T-helper 2 cell treated with Interferon-gamma antibody and Interleukin-4, amounts not matched to agents 5 μg/mL and 100 μg/mL, for 36 hours (primary cell): ENCODE measurements around the gene DENND6B.
A peak's percentile ranks its signal among the peaks of the same experiment; 100 is the strongest.
"Not testable (repeated sequence)": the region's sequence is repeated elsewhere in the genome, so short reads cannot be mapped to it uniquely, and the experiment has no call there.

Source experiments
- DNase-seq: peaks from one replicate; pipeline ENCODE4 v3.0.0; 2021; ENCODE audit warnings: low spot score
- H3K27ac Mint-ChIP-seq: one replicate; pipeline ENCODE4 v1.8.0; 2021; ENCODE audit warnings: mild to moderate bottlenecking, mixed read lengths
- H3K27me3 Mint-ChIP-seq: one replicate; pipeline ENCODE4 v1.8.0; 2021; ENCODE audit warnings: low read depth, mixed read lengths
- H3K36me3 Mint-ChIP-seq: one replicate; pipeline ENCODE4 v1.8.0; 2021; ENCODE audit warnings: low read depth, mixed read lengths
- H3K4me1 Mint-ChIP-seq: one replicate; pipeline ENCODE4 v1.8.0; 2021; ENCODE audit warnings: low read depth, mixed read lengths
- H3K4me3 Mint-ChIP-seq: one replicate; pipeline ENCODE4 v1.8.0; 2022; ENCODE audit warnings: mild to moderate bottlenecking, moderate library complexity, mixed read lengths
- H3K9me3 Mint-ChIP-seq: one replicate; pipeline ENCODE4 v1.8.0; 2021; ENCODE audit warnings: mixed read lengths

The DENND6B gene

GRCh38 chr22:50347157-50347556 lies 20.3 kb upstream of the DENND6B start:
- H3K4me3 Mint-ChIP-seq, result no peak overlapping the region
- no peak overlapping the region for H3K27ac Mint-ChIP-seq
- H3K4me1 Mint-ChIP-seq, result peaks cover 4% of the 10 kb centered on the region
- DNase-seq, result no peak
- no peaks in the 10 kb centered on the region for H3K9me3 Mint-ChIP-seq
- H3K27me3 Mint-ChIP-seq, result no peaks in the 10 kb centered on the region
- peaks cover under 1% of the 10 kb centered on the region for H3K36me3 Mint-ChIP-seq

- Mint-ChIP-seq H3K4me1 (peaks cover 5% of the 10 kb centered on the region), H3K9me3 (no peaks in the 10 kb centered on the region), H3K27me3 (no peaks in the 10 kb centered on the region), H3K27ac (no peak overlapping the region), H3K36me3 (no peaks in the 10 kb centered on the region), H3K4me3 (no peak overlapping the region)
- DNase-seq, result no peak
Measured at GRCh38 chr22:50346470-50346869, 19.7 kb upstream of the DENND6B start.

- H3K36me3 Mint-ChIP-seq, result no peaks in the 10 kb centered on the region
- no peaks in the 10 kb centered on the region for H3K9me3 Mint-ChIP-seq
- DNase-seq, result no peak
- H3K4me1 Mint-ChIP-seq, result peaks cover 7% of the 10 kb centered on the region
- H3K27me3 Mint-ChIP-seq, result no peaks in the 10 kb centered on the region
- peak overlapping the region; percentile 49 for H3K4me3 Mint-ChIP-seq
- H3K27ac Mint-ChIP-seq, result no peak overlapping the region
Measured at GRCh38 chr22:50343541-50343935, 16.7 kb upstream of the DENND6B start.

GRCh38 chr22:50342651-50343540 lies 16.1 kb upstream of the DENND6B start, which contains the start of gene PPP6R2:
Gene PPP6R2, plus strand, starts transcription at chr22:50343327. Its CDS starts 50,582 bp downstream, at chr22:50393909.
- Mint-ChIP-seq H3K36me3 (no peaks in the 10 kb centered on the region), H3K4me1 (peaks cover 7% of the 10 kb centered on the region), H3K4me3 (peak within 1 kb of the TSS; percentile 83), H3K27ac (peak within 1 kb of the TSS; percentile 87), H3K9me3 (no peaks in the 10 kb centered on the region), H3K27me3 (no peaks in the 10 kb centered on the region)
- DNase-seq, result peak; percentile 88

GRCh38 chr22:50341977-50342650 lies 15.3 kb upstream of the DENND6B start:
- H3K27me3 Mint-ChIP-seq, result no peaks in the 10 kb centered on the region
- peak; percentile 84 for DNase-seq
- H3K27ac Mint-ChIP-seq, result peak overlapping the region; percentile 87
- no peaks in the 10 kb centered on the region for H3K36me3 Mint-ChIP-seq
- no peaks in the 10 kb centered on the region for H3K9me3 Mint-ChIP-seq
- peak overlapping the region; percentile 83 for H3K4me3 Mint-ChIP-seq
- H3K4me1 Mint-ChIP-seq, result peaks cover 7% of the 10 kb centered on the region

GRCh38 chr22:50339945-50340879 lies 13.4 kb upstream of the DENND6B start:
- no peak overlapping the region for H3K4me3 Mint-ChIP-seq
- no peaks in the 10 kb centered on the region for H3K9me3 Mint-ChIP-seq
- DNase-seq, result no peak
- H3K27ac Mint-ChIP-seq, result no peak overlapping the region
- no peaks in the 10 kb centered on the region for H3K36me3 Mint-ChIP-seq
- peaks cover 7% of the 10 kb centered on the region for H3K4me1 Mint-ChIP-seq
- H3K27me3 Mint-ChIP-seq, result no peaks in the 10 kb centered on the region

GRCh38 chr22:50338860-50339462 lies 12.1 kb upstream of the DENND6B start:
- no peak overlapping the region for H3K27ac Mint-ChIP-seq
- no peak for DNase-seq
- no peak overlapping the region for H3K4me3 Mint-ChIP-seq
- H3K9me3 Mint-ChIP-seq, result no peaks in the 10 kb centered on the region
- H3K4me1 Mint-ChIP-seq, result peaks cover 7% of the 10 kb centered on the region
- no peaks in the 10 kb centered on the region for H3K27me3 Mint-ChIP-seq
- no peaks in the 10 kb centered on the region for H3K36me3 Mint-ChIP-seq

GRCh38 chr22:50338042-50338573 lies 11.3 kb upstream of the DENND6B start:
- no peaks in the 10 kb centered on the region for H3K36me3 Mint-ChIP-seq
- no peak overlapping the region for H3K4me3 Mint-ChIP-seq
- H3K27me3 Mint-ChIP-seq, result no peaks in the 10 kb centered on the region
- peaks cover 7% of the 10 kb centered on the region for H3K4me1 Mint-ChIP-seq
- no peak for DNase-seq
- no peak overlapping the region for H3K27ac Mint-ChIP-seq
- no peaks in the 10 kb centered on the region for H3K9me3 Mint-ChIP-seq

- no peak overlapping the region for H3K27ac Mint-ChIP-seq
- H3K27me3 Mint-ChIP-seq, result no peaks in the 10 kb centered on the region
- H3K9me3 Mint-ChIP-seq, result no peaks in the 10 kb centered on the region
- no peak overlapping the region for H3K4me3 Mint-ChIP-seq
- DNase-seq, result no peak
- peaks cover 6% of the 10 kb centered on the region for H3K4me1 Mint-ChIP-seq
- no peaks in the 10 kb centered on the region for H3K36me3 Mint-ChIP-seq
Measured at GRCh38 chr22:50337262-50338041, 10.6 kb upstream of the DENND6B start.

- not testable (repeated sequence) for H3K4me3 Mint-ChIP-seq, H3K4me1 Mint-ChIP-seq, H3K27me3 Mint-ChIP-seq, H3K36me3 Mint-ChIP-seq, DNase-seq, H3K9me3 Mint-ChIP-seq, H3K27ac Mint-ChIP-seq
Measured at GRCh38 chr22:50334433-50334832, 7.6 kb upstream of the DENND6B start.

- no peaks in the 10 kb centered on the region for H3K36me3 Mint-ChIP-seq
- DNase-seq, result no peak
- H3K9me3 Mint-ChIP-seq, result no peaks in the 10 kb centered on the region
- no peak overlapping the region for H3K27ac Mint-ChIP-seq
- H3K27me3 Mint-ChIP-seq, result peaks cover 20% of the 10 kb centered on the region
- peaks cover 5% of the 10 kb centered on the region for H3K4me1 Mint-ChIP-seq
- no peak overlapping the region for H3K4me3 Mint-ChIP-seq
Measured at GRCh38 chr22:50329236-50329635, 2.4 kb upstream of the DENND6B start.

GRCh38 chr22:50327711-50328019 lies 853 bp upstream of the DENND6B start:
- H3K27me3 Mint-ChIP-seq, result peaks cover 20% of the 10 kb centered on the region
- H3K27ac Mint-ChIP-seq, result peak overlapping the region; percentile 84
- no peaks in the 10 kb centered on the region for H3K9me3 Mint-ChIP-seq
- H3K4me1 Mint-ChIP-seq, result peaks cover 5% of the 10 kb centered on the region
- H3K4me3 Mint-ChIP-seq, result peak overlapping the region; percentile 83
- no peaks in the 10 kb centered on the region for H3K36me3 Mint-ChIP-seq
- DNase-seq, result no peak
